T-helper 1 cell (primary cell): ENCODE results near the gene GTF2E1.

Source experiments
- DNase-seq, 5 donors: peaks; one replicate each; pipeline ENCODE4 v3.0.0-alpha.2; 2012 to 2020

Gene GTF2E1

DNA sequence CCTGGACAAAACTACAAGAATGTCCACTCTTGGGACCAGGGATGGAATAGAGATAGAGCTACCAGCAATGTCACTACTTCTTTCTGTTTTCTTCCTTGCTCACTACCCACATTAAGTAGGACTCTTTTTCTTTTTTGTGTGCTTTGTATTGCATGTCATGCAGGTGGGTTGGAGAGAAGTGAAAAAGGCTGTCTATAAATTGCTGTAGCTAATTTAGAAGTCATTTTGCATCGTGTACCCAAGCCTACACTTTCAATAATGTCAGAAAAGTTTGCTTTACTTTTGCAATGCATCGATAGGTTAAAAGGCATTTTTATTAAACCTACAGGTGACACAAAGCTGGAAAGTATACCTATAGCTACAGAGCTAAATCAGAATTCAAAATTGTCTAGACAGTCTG, 58.9 kb downstream of the GTF2E1 start:
- DNase-seq: no peak

GRCh38 chr3:120802916-120803315, 60.4 kb downstream of the GTF2E1 start:
- no peak for DNase-seq

GRCh38 chr3:120816728-120817127, 74.2 kb downstream of the GTF2E1 start:
- DNase-seq: no peak

GRCh38 chr3:120820748-120821147, 78.2 kb downstream of the GTF2E1 start:
- no peak for DNase-seq

DNA sequence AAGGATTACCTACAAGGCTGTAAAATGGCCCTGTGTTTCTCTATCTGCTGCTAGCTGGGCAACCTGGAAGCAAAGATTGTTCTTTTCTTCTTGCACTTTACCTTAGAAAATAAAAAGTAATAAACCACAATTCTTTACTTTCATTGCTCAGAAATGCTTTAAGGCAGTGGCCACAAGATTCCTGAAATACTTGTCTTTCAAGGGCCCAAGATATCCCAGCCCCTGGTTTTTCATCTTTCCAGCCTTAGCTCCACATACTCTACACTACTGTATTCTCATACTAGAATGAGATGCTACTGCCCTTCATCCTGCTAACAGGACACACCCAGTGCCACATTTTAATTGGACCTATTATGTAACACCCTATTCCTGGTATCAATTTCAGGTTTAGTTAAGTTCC, 78.9 kb downstream of the GTF2E1 start:
- DNase-seq: no peak

GRCh38 chr3:120823156-120823555, 80.6 kb downstream of the GTF2E1 start:
- DNase-seq: no peak

- DNase-seq: no peak
Observed at GRCh38 chr3:120824613-120825012, 82.1 kb downstream of the GTF2E1 start.

- no peak for DNase-seq
Observed at GRCh38 chr3:120828796-120829195, 86.3 kb downstream of the GTF2E1 start.

GRCh38 chr3:120831066-120831465, 88.5 kb downstream of the GTF2E1 start:
- DNase-seq: no peak
